ENCODE measurements around the gene CENPH.
A peak's percentile ranks its signal among the peaks of the same experiment; 100 is the strongest.

The CENPH gene

GRCh38 chr5:69166686-69167492 lies 22.5 kb upstream of the CENPH start, which contains the start of gene CCNB1:
TSS of gene CCNB1 (plus strand) at chr5:69167150. CDS start at chr5:69167263, 113 bp downstream.
- TF ChIP-seq FOXP2 (optimal IDR thresholded peaks at IDR 0.05; ENCODE audit: borderline replicate concordance, extremely low read depth, extremely low read length, insufficient read depth) (no peak), TAF1 (IDR thresholded peaks at IDR 0.05; ENCODE audit: borderline replicate concordance, insufficient read depth, low read length) (peak; percentile 20; the same call in 1 of the 2 replicates), REST (IDR thresholded peaks at IDR 0.05; ENCODE audit: insufficient read depth in 1 of 2, low read depth in 2 of 2, low read length in 2 of 2) (no peak), POLR2AphosphoS5 (IDR thresholded peaks at IDR 0.05; ENCODE audit: low read depth, low read length) (peak; percentile 83), SIN3A (IDR thresholded peaks at IDR 0.05; ENCODE audit: borderline replicate concordance, insufficient read depth, low read length) (peak; percentile 98)

- TF ChIP-seq FOXP2 (optimal IDR thresholded peaks at IDR 0.05; ENCODE audit: borderline replicate concordance, extremely low read depth, extremely low read length, insufficient read depth) (no peak), POLR2AphosphoS5 (IDR thresholded peaks at IDR 0.05; ENCODE audit: low read depth, low read length) (no peak), SIN3A (IDR thresholded peaks at IDR 0.05; ENCODE audit: borderline replicate concordance, insufficient read depth, low read length) (no peak), REST (IDR thresholded peaks at IDR 0.05; ENCODE audit: insufficient read depth in 1 of 2, low read depth in 2 of 2, low read length in 2 of 2) (no peak), TAF1 (IDR thresholded peaks at IDR 0.05; ENCODE audit: borderline replicate concordance, insufficient read depth, low read length) (no peak)
These were observed 21.9 kb upstream of the CENPH start for GRCh38 chr5:69167493-69167855.

- TF ChIP-seq POLR2AphosphoS5 (IDR thresholded peaks at IDR 0.05; ENCODE audit: low read depth, low read length) (no peak), TAF1 (IDR thresholded peaks at IDR 0.05; ENCODE audit: borderline replicate concordance, insufficient read depth, low read length) (no peak), REST (IDR thresholded peaks at IDR 0.05; ENCODE audit: insufficient read depth in 1 of 2, low read depth in 2 of 2, low read length in 2 of 2) (no peak), FOXP2 (optimal IDR thresholded peaks at IDR 0.05; ENCODE audit: borderline replicate concordance, extremely low read depth, extremely low read length, insufficient read depth) (no peak), SIN3A (IDR thresholded peaks at IDR 0.05; ENCODE audit: borderline replicate concordance, insufficient read depth, low read length) (no peak)
These were observed 21.5 kb upstream of the CENPH start for GRCh38 chr5:69167929-69168328.

DNA sequence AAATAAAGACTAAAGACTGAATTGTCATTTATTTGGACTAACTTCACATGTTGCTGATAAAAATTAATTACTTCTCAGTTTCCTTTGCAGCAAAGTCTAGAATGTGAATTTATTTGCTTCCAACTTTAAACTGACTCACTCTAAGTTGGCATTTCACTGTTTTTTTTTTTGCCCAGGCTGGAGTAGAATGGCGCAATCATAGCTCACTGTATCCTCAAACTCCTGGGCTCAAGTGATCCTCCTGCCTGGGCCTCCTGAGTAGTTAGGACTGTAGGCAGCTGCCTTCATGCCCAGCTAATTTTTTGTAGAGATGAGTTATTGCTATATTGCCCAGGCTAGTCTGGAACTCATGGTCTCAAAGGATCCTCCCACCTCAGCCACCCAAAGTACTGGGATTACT lies 18.9 kb upstream of the CENPH start:
- TF ChIP-seq POLR2AphosphoS5 (IDR thresholded peaks at IDR 0.05; ENCODE audit: low read depth, low read length), result no peak

GRCh38 chr5:69170969-69171368 lies 18.4 kb upstream of the CENPH start:
- no peak for TF ChIP-seq TAF1 (IDR thresholded peaks at IDR 0.05; ENCODE audit: borderline replicate concordance, insufficient read depth, low read length)
- TF ChIP-seq REST (IDR thresholded peaks at IDR 0.05; ENCODE audit: insufficient read depth in 1 of 2, low read depth in 2 of 2, low read length in 2 of 2), result no peak
- TF ChIP-seq SIN3A (IDR thresholded peaks at IDR 0.05; ENCODE audit: borderline replicate concordance, insufficient read depth, low read length), result no peak
- no peak for TF ChIP-seq FOXP2 (optimal IDR thresholded peaks at IDR 0.05; ENCODE audit: borderline replicate concordance, extremely low read depth, extremely low read length, insufficient read depth)
- TF ChIP-seq POLR2AphosphoS5 (IDR thresholded peaks at IDR 0.05; ENCODE audit: low read depth, low read length), result no peak

All from PFSK-1 (cell line).